NCI-H2107 treated with DMSO at 0.1 percent for 48 hours (cell line): ENCODE measurements around the gene SPANXN4.

Source experiments
- DNase-seq: peaks from one replicate; lab custom pipeline; 2025; ENCODE audit not compliant: unreplicated experiment; lab: John Stamatoyannopoulos, UW

Gene SPANXN4, protein sequence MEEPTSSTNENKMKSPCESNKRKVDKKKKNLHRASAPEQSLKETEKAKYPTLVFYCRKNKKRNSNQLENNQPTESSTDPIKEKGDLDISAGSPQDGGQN

DNA sequence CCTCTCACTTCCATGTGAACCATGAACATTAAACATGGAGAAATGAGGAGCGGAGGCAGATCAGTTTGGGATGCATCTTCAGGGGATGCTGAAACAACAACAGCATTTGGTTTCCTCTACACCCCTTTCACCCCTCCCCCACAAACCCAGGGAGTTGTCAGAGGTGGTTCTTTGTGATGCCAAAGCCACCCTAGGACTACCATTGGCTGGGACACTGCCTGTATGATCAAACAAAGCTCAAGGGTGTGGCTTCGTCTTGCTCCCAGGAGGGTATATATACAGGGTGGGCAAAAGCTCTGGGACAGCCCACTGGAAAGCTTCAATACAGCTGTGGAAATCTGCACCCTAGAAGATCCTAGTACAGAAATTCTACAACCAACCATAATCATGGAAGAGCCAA, at the start of gene SPANXN4:
SPANXN4 (plus strand) TSS at position 301 of the 400 bp plus-strand sequence; CDS start at position 388, 87 bp downstream.
- no peak for DNase-seq

DNA sequence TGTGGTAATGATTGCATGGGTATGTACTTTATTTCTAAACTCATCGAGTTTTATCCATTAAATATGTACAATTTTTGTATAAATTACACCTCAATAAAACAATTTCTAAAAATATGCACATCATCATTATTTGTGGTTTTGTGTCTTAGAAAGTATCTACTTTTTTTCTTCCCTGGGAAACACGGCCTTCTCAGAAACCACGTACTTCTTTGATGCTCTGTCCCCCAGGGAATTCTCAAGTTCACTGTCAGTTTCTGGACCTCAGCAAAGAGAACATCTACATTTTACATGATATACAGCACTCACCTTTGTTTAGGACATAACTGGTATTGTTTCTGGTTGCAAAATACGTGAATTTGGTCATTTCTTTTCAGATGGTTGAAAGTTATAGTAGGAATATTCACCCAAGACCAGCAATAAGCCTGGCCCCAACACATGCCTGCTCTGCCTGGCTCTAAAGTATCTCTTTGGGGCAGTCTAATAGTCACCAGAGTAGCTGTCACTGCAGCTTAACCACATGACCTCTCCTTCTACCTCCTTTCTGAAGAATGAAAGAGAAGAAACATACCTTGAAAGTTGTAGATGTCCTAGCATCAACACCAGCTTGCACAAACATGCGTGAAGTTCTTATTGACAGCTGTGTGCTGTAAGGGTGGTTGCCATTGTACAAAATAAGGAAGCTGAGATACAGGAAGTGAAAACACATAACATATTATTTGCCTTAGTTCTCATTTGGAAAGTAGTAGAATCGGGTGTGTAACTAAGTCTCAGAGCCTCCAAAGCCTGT, 48.4 kb upstream of the SPANXN4 start:
- no peak for DNase-seq

DNA sequence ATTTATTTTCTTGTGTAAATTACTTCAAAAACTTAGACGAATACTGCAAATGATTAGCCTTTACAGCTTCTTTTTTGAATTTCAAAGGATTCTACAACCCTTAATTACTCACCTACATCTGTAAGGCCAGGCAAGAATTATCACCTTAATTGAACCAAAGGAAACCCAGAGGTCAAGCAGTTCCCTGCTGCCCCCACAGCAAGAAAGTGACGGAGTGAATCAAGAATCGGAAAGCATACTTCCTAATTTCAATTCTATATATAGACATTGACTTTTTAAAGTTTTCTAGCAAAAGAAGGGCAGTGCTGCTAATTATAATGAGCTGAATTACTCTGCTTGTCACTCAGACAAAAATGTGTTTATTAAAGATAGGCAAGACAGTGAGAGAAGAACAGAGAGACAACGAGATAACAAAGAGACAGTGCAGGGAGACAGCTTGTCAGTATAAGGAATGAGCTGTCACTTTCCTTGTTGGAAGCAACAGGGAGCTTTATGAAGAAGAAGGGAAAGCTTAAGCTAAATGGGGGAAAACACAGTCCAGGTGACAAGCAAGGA, 47.5 kb upstream of the SPANXN4 start:
- no peak for DNase-seq

DNA sequence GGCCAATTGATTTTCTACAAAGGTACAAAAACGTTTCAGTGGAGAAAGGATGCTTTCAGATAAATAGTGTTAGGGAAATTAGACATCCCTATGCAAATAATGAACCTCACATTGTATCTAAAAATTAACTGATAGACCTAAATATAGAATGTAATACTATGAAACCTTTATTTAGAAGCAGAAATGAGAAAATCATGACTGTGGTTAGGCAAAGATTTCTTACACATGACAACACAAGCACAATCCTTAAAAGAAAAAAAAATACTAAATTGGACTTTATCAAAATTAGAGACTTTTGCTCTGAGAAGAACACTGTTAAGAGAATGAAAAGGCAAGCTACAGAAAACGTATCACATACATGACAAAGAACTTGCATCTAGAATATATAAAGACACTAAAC, 43.0 kb upstream of the SPANXN4 start:
- DNase-seq: no peak

DNA sequence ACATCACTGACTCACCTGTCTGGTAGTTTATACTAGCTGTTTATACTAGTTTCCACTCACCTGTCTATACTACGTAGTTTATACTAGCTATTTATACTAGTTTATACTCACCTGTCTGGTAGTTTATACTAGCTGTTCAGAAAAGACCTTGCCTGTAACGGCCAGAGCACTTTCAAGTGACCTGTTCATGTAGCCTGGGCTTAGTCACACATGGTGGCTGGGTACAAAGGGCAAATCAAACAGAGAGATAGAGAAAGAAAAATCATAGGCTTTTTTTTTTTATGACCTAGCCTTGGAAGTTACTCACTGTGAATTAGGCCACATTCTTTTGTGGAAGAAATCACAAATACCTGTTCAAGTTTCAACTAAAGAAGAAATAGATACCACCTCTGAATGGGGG, 30.7 kb upstream of the SPANXN4 start:
- no peak for DNase-seq

DNA sequence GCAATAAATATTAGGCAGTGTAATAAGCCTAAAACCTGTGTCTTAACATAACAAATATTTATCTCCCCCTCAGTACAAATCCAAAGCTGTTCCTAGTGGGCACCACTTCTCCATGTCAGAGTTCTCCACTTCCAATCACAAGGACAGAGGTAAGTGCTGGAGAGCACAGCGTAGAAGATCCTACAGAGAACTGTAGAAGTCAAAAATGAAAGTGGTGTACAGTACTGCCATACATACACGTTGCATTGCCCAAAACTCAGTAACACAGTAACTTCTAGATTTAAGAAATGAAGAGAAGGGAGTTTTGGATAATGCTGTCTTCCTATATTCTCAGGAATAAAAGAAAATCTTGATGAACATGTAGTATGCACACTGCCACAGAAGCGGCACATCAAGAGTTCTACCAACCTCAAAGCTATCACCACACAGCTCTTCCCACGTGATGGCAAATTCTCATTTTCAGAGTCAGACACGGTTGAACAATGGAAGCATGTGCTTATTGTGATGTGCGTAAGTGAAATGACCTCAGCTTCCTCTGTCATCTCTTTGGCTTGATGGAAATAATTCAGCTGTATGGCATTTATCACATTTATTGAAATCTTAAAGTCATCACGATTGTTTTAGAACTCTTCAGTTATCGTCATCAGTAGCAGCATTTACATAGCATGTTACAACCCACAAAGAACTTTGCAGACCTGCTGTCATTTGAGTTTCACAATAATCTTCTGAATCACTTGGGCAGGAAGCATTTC, 27.1 kb upstream of the SPANXN4 start:
- DNase-seq: no peak

DNA sequence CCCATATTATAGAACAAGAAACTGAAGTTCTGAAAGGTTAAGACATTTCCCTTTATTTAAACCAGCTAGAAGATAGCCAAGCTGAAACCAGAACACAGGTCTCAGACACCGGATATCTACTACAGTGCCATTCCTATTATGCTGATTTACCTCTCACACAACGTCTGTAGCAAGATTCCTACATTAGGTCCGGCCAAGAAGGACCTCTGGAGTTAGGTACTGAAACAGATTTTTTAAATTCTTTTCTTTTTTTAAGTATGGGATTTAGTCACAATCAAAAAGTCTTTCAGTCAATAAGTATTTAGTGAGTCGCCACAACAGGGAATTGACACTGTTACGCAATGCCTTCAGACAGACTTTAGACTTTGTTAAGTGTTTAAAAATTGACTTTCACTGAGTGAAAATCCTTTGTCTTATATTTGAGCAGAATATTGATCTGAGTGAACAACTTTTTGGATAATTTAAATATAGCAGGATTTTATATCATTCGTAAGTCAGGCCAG, 26.5 kb upstream of the SPANXN4 start:
- no peak for DNase-seq

DNA sequence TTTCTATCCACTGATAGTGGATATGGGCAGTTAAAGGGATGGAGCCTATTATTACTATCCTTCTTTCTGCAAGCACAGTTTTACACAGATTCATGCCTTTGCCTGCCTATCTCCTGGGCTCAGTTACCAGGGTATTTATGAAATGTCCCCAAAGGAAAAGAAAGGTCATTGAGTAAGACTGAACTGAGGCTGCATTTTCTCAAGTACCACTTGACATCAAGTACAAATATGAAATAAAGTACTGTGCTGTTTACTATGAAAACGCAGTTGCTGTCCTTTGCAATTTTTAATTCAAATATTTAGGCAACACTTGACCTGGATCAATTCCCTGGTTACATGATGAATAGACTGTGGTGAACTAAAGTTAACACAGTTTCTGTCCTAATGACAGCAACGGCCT, 23.5 kb upstream of the SPANXN4 start:
- no peak for DNase-seq

DNA sequence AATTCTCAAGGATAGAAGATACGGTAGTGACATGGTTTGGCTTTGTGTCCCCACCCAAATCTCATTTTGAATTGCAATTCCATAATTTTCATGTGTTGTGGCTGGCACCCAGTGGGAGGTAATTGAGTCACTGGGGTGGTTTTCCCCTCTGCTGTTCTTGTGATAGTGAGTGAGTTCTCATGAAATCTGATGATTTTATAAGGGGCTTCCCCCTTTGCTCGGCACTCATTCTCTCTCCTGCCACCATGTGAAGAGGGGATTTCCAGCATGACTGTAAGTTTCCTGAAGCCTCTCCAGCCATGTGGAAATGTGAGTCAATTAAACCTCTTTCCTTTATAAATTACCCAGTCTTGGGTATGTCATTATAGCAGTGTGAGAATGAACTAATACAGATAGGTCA, 8.5 kb upstream of the SPANXN4 start:
- DNase-seq: no peak

DNA sequence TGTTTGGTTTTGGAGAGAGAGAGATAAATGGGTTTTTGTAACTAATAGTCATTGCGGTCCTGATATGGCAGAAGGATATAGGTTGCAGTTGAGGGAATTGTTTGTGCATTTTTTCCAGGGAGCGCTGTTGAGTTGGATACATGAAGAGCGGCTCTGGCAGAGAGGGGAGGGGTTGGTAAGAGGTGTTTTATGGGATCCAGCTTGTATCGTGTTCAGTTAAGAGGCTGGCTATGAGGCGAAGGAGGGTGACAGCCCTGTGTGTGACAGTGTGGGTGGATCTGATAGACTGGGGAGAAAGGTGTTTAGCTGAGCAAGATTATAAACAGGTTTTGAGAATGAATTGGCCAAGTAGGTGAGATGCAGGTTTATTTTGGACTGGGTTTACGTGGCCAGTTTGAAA, 1.5 kb downstream of the SPANXN4 start:
- DNase-seq: no peak

DNA sequence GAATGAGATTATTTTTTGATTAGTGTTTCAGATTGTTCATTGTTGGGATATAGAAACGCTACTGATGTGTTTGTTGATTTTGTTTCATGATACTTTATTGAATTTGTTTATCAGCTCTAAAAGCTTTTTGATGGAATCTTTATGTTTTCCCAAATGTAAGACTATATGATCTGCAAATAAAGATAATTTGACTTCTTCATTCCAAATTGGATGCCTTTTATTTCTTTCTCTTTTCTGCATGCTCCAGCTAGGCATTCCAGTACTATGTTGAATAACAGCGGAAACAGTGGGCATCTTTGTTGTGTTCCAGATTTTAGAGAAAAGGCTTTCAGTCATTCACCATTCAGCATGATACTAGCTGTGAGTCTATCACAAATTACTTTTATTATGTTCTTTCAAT, 21.8 kb downstream of the SPANXN4 start:
- DNase-seq: no peak

DNA sequence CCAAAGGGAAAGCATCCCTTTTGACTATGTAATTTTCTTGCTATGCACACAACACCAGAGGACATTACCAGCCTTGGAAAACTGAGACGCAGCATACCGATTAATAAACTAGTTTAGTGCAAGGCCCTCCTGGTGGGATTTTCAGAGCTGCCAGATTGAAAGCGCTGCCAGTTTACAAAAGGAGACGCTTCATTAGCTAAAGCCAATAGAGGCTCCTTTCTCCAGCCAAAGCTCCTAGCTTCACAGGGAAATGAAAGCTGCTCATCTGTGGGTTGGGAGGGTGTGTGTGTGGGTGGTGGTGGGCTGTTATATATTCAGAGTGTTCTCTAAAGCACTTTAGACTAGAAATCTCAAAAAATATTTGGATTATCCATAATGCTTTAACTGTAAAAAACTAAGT, 32.4 kb downstream of the SPANXN4 start:
- no peak for DNase-seq

DNA sequence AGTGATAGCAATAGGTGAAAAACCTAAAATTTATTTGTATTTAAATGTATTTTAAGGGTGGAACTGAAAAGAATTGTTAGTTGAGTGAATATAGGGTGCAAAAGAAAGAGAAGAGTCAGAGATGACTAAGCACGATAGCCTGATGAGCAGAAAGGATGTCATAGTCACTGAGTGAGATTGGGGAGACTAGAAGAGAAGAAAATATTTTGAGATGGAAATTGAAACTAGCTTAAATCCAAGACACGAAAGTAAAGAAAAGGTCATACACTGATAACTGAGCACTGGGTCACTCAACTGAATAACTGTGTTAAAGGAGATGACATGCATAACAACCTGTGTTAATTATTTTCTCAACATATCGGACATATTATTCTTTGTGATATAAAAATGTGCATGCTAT, 55.5 kb downstream of the SPANXN4 start:
- DNase-seq: no peak

DNA sequence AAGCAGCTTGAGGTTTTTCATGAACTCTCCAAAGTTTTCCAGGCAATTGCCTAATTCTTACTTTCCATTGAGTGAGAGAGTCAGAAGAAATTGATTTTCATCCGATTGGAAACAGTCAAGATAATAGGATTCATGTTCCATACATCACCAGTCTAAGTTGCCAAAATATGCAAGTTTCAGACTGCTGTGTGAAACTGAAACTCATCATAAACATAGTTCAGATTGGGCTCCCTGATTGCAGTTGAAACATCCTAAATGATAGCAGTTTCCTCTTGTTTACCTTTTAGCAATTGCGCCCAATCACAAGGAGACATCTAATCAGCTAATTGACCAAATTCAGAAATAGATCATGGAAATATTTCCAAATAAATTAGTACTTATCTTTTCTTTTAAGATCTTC, 56.8 kb downstream of the SPANXN4 start:
- no peak for DNase-seq
